Activated T-helper 17 cell treated with anti-CD3 and anti-CD28 coated beads, Interleukin-2, amount 50 U/mL, for 72 hours (primary cell): Measurements from ENCODE around the gene ZFP36L2. TPM values are rescaled to one million over a fixed set of nuclear protein-coding genes. Genes with fewer than 3 reads are reported as not detected.

Experiments used
- ATAC-seq: fragments of 150-1000 bp; cut with Tn5 transposase; replicated peaks from 2 replicates; pipeline ENCODE4 v1.10.0; 2021; ENCODE audit warnings: mild to moderate bottlenecking, moderate library complexity
- H3K27ac Mint-ChIP-seq: one replicate; pipeline ENCODE4 v1.8.0; 2022; ENCODE audit warnings: mixed read lengths
- H3K27me3 Mint-ChIP-seq: one replicate; pipeline ENCODE4 v1.8.0; 2022; ENCODE audit warnings: mixed read lengths
- H3K36me3 Mint-ChIP-seq: one replicate; pipeline ENCODE4 v1.8.0; 2022; ENCODE audit warnings: low read depth, mild to moderate bottlenecking, mixed read lengths
- H3K4me1 Mint-ChIP-seq: one replicate; pipeline ENCODE4 v1.8.0; 2022; ENCODE audit warnings: mixed read lengths
- H3K4me3 Mint-ChIP-seq: one replicate; pipeline ENCODE4 v1.8.0; 2022; ENCODE audit warnings: mild to moderate bottlenecking, mixed read lengths
- H3K9me3 Mint-ChIP-seq: one replicate; pipeline ENCODE4 v1.8.0; 2022; ENCODE audit warnings: mixed read lengths
- total RNA-seq, 2 donors: library from RNA; stranded (reverse); gene quantifications; one replicate each; pipeline ENCODE4 v1.2.3, GENCODE V29; 2022

ZFP36L2 gene
- total RNA-seq, 2 donors from 2014 or later: 57.8 to 185 TPM

DNA sequence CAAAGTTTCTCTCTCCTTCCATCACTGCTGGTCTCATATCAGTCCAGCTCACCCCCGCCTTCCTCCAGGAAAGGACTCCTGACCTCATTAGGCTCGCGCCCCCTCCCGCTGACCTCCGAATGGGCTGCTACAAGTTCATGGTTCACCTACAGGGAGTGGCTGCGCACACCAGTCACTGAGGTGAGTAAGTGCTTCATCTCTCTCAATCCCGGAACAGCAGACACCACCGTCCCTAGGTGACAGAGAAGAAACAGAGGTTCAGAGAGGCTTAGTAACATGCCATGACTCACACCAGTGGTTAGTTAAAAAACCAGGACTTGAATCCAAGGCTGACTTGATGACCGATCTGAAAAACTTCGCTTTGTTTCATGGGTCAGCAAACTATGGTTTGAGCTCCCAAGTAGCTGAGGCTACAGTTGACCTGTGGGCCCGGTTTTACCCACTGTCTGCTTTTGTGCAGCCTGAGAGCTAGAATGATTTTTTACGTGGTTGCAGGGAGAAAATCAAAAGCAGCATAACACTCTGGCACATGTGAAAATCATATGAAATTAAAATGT lies 42.0 kb downstream of the ZFP36L2 start:
- Mint-ChIP-seq H3K27me3 (no peaks in the 10 kb centered on the region), H3K9me3 (no peaks in the 10 kb centered on the region), H3K36me3 (peaks cover 6% of the 10 kb centered on the region), H3K4me1 (peaks cover 34% of the 10 kb centered on the region), H3K4me3 (peak overlapping the region; percentile 68), H3K27ac (peak overlapping the region; percentile 96)
- peak; percentile 98 for ATAC-seq

DNA sequence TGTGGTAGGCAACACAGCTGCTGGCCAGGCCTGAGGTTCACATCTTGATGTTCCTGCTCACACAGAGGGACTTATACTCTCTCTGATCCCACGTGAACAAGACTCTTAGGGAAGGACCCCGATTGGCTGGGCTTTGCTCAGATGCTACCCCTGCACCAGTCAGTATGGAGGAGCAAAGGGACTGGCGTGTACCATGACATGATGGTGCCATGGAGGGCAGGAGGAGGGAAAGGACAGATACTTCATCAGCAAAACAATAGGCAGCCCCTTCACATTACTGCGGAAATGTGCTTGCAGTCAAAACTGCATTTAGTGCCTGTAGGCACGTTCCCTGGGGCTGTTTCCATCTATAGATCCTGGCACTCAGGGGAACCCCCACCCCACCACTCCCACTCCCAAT lies 42.7 kb downstream of the ZFP36L2 start:
- Mint-ChIP-seq H3K36me3 (peaks cover 6% of the 10 kb centered on the region), H3K27ac (peak overlapping the region; percentile 96), H3K27me3 (no peaks in the 10 kb centered on the region), H3K4me1 (peaks cover 34% of the 10 kb centered on the region), H3K9me3 (no peaks in the 10 kb centered on the region), H3K4me3 (peak overlapping the region; percentile 68)
- no peak for ATAC-seq

DNA sequence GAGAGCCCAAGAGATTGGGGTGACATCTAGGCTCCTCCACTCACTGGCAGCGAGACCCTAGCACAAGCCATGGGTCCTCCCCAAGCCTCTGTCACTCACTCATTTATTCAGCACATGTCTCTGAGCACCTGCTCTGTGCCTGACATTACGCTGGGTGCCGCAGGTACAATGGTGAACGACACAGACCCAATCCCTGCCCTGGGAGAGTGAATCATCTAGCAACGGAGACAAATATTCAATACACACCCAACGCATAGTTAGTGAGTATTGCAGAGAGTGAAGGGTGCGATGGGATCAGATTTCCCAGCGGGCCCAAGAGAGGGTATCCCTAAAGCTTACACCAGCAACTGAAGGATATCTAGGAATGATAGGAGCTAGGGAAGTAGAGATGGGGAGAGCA lies 45.5 kb downstream of the ZFP36L2 start:
- Mint-ChIP-seq H3K27ac (peak overlapping the region; percentile 62), H3K4me1 (peaks cover 48% of the 10 kb centered on the region), H3K27me3 (no peaks in the 10 kb centered on the region), H3K36me3 (peaks cover 6% of the 10 kb centered on the region), H3K4me3 (peak overlapping the region; percentile 18), H3K9me3 (no peaks in the 10 kb centered on the region)
- no peak for ATAC-seq

DNA sequence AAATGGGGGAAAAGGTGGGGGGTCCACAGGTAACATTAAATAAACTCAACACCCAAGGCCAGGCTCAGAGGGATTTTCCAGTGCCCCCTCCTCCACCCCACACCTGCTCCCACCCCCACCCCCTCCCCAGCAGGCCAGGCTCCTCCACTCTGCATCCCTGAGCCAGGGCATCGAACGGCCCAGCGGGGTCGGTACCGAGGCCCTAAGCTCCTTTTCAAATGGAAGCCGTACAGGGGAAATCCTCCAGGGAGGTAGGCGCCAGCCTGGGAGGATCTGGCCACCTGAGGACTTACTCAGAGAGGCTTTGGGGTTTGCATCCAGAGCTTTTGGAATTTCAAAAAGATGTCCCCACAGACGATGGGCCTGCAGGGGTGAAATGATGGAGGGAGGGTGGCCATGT lies 46.5 kb downstream of the ZFP36L2 start:
- Mint-ChIP-seq H3K36me3 (peaks cover under 1% of the 10 kb centered on the region), H3K4me1 (peaks cover 48% of the 10 kb centered on the region), H3K27me3 (no peaks in the 10 kb centered on the region), H3K9me3 (no peaks in the 10 kb centered on the region), H3K27ac (no peak overlapping the region), H3K4me3 (no peak overlapping the region)
- ATAC-seq: no peak

DNA sequence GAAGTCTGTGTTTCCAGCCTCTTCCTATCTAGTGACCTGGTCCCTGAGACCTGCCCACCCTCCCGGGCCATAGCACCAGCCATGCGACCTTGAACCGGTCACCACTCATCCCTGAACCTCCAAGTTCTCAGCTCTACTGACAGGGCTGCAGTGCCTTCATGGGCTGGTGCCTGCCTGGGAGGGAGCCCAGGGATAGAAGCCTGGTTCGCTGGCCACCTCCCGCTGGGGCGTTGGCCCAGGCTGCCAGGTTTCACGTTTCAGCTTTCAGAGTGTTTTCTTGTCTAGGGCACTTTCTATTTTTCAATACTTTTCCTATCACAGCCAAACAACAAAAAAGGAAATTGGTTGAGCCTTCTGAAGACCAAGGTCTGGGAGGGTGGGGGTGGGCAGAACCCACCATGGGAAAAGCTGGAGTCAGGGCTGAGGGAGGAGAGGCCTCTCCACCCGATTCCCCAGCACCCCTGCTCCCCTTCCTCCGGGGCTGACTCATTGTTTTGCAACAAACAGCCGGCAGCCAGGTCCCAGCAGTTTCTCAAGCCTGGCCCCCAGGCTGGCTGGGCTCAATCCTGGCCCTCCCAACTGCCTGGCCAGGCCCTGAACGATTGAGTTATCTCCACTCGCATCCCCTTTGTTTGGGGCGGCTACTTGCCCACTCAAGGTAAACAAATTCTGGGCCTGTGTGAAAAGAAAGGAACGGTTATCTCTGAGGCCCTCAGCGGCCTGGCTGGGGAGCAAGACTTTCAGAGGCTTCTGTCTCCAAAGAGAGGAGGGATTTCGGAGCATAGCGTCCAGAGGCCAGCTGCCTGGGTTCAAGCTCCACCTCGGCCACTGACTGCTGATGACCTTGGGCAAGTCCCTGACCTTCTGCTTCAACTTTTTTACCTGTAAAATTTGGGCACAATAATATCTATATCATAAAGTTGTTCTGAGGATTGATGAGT lies 47.5 kb downstream of the ZFP36L2 start:
- Mint-ChIP-seq H3K27ac (peak overlapping the region; percentile 99), H3K27me3 (no peaks in the 10 kb centered on the region), H3K9me3 (no peaks in the 10 kb centered on the region), H3K36me3 (peaks cover 9% of the 10 kb centered on the region), H3K4me3 (peak overlapping the region; percentile 80), H3K4me1 (peaks cover 50% of the 10 kb centered on the region)
- ATAC-seq: peak; percentile 16

DNA sequence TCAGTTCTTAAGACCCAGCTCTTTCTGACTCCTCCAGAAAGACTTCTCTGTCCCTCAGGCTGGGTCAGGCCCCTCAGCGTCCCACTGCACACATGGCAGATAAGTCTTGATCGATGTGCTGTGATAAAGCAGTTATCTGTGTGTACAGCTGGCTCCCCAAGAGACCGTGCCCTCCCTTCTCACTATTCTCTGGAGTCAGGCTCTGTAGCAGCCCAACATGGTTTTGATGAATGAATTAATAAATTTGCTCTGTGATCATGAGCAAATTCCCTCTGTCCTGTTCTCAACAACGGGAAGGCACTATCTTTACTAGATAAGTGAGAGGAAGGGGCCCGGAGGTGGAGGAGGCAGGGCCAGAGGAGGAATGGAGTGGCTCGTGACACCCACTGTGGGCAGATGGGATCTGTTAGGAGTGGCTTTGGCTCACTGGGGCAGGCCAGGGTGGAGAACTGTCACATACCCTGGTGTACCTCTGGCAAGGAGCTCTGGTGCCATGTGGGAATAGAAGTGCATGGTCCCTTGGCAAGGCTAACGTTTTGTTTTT lies 48.3 kb downstream of the ZFP36L2 start:
- ATAC-seq: no peak
- Mint-ChIP-seq H3K4me1 (peaks cover 46% of the 10 kb centered on the region), H3K9me3 (no peaks in the 10 kb centered on the region), H3K27ac (peak overlapping the region; percentile 99), H3K27me3 (no peaks in the 10 kb centered on the region), H3K36me3 (peaks cover 9% of the 10 kb centered on the region), H3K4me3 (peak overlapping the region; percentile 80)

DNA sequence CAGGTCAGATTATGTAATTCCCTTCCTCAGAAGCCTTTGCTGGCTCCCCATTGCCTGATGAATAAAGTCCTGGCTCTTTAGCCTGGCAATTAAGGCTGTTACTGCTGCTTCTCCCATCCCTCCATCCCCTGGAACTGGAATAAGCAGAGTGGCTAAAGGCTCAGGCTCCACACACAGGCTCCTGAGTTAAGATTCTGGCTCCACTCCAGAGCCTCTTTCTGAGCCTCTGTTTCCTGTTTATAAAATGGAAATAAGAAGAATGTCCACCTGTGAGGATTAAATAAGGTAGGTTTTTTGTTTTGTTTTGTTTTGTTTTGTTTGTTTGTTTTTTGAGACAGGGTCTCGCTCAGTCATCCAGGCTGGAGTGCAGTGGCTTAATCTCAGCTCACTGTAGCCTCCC lies 50.0 kb downstream of the ZFP36L2 start:
- peaks cover 9% of the 10 kb centered on the region for H3K36me3 Mint-ChIP-seq
- H3K4me3 Mint-ChIP-seq: peak overlapping the region; percentile 80
- no peaks in the 10 kb centered on the region for H3K27me3 Mint-ChIP-seq
- peak overlapping the region; percentile 99 for H3K27ac Mint-ChIP-seq
- ATAC-seq: no peak
- H3K9me3 Mint-ChIP-seq: no peaks in the 10 kb centered on the region
- peaks cover 47% of the 10 kb centered on the region for H3K4me1 Mint-ChIP-seq

DNA sequence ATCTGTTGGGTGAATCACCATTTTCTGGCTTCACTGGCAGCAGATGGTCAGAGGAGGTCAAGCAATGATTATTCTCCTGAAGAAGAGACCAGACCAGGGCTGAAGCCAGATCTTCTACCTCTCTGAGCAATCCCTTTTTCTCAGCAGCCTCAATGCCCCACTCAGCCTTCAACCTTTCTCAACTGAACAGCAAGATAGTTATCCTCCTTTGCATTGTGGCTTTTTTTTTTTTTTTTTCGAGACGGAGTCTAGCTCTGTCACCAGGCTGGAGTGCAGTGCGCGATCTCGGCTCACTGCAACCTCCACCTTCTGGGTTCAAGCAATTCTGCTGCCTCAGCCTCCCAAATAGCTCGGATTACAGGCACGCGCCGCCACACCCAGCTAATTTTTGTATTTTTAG lies 50.5 kb downstream of the ZFP36L2 start:
- H3K36me3 Mint-ChIP-seq: peaks cover 9% of the 10 kb centered on the region
- H3K9me3 Mint-ChIP-seq: no peaks in the 10 kb centered on the region
- H3K4me3 Mint-ChIP-seq: peak overlapping the region; percentile 80
- H3K27ac Mint-ChIP-seq: peak overlapping the region; percentile 99
- H3K4me1 Mint-ChIP-seq: peaks cover 45% of the 10 kb centered on the region
- H3K27me3 Mint-ChIP-seq: no peaks in the 10 kb centered on the region
- peak; percentile 16 for ATAC-seq

DNA sequence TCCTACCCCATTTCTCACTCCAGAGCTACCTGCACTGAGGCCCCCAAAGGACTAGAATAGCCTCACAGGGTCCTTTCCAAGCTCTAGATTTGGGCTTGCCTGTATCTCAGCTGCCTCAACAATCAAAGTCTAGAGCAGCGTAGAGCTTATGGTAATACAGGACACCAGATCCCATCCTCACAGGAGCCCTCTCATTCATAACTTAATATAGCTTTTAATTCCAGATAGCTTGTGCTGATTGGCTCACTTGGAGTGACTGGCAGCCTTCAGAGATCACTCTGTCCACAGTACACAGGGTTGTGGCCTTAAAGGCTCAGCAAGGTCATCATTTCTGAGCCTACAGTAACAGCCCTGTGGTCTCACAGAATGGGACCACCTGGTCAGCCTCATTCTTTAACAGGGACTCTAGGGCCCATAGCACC lies 51.4 kb downstream of the ZFP36L2 start:
- H3K4me3 Mint-ChIP-seq: peak overlapping the region; percentile 80
- peaks cover 46% of the 10 kb centered on the region for H3K4me1 Mint-ChIP-seq
- no peaks in the 10 kb centered on the region for H3K27me3 Mint-ChIP-seq
- peak; percentile 8 for ATAC-seq
- peaks cover 9% of the 10 kb centered on the region for H3K36me3 Mint-ChIP-seq
- no peaks in the 10 kb centered on the region for H3K9me3 Mint-ChIP-seq
- peak overlapping the region; percentile 99 for H3K27ac Mint-ChIP-seq

DNA sequence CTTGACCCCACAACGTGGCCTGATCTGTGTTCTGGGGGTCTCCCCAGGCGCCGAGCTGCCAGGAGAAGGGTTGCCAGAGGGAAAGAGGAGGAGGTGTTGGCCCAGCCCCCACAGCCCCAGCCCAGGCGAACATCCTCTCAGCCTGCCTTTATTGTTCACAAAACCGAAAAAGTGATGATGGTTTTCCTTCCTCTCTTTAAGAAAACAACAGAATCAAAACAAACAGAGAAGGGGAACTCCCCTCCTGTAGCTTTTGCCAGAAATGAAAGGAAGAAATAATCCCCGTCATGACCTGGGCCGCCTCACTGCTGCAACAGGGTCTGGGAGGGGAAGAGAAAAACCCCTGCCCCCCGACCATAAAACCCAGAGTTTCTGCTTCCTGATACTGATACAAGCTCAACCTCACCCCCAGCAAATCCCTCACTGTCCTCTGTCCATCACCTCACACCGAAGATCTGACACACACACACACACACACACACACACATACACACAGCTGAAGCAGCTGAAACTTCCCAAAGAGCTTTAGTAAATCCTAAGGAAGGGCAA lies 52.0 kb downstream of the ZFP36L2 start:
- Mint-ChIP-seq H3K27me3 (no peaks in the 10 kb centered on the region), H3K4me1 (peaks cover 46% of the 10 kb centered on the region), H3K27ac (peak overlapping the region; percentile 99), H3K36me3 (peaks cover 9% of the 10 kb centered on the region), H3K4me3 (peak overlapping the region; percentile 80), H3K9me3 (no peaks in the 10 kb centered on the region)
- ATAC-seq: peak; percentile 79
